DND-41 (cell line): ENCODE results near the gene DENND6B.

Experiments
- EZH2 ChIP-seq: IDR thresholded peaks from 3 replicates; pipeline ENCODE4 v1.6.1; 2012; ENCODE audit warnings: borderline replicate concordance, low read depth, mild to moderate bottlenecking, moderate library complexity, low read length, inconsistent platforms; ENCODE audit not compliant: severe bottlenecking
- TF ChIP-seq, protein P1 (sequence below): IDR thresholded peaks from 2 replicates; pipeline ENCODE4 v1.5.1; 2012; ENCODE audit warnings: borderline replicate concordance, low read length, moderate library complexity, mild to moderate bottlenecking; ENCODE audit not compliant: poor library complexity, severe bottlenecking; ENCODE audit errors: extremely low read depth

DNA sequence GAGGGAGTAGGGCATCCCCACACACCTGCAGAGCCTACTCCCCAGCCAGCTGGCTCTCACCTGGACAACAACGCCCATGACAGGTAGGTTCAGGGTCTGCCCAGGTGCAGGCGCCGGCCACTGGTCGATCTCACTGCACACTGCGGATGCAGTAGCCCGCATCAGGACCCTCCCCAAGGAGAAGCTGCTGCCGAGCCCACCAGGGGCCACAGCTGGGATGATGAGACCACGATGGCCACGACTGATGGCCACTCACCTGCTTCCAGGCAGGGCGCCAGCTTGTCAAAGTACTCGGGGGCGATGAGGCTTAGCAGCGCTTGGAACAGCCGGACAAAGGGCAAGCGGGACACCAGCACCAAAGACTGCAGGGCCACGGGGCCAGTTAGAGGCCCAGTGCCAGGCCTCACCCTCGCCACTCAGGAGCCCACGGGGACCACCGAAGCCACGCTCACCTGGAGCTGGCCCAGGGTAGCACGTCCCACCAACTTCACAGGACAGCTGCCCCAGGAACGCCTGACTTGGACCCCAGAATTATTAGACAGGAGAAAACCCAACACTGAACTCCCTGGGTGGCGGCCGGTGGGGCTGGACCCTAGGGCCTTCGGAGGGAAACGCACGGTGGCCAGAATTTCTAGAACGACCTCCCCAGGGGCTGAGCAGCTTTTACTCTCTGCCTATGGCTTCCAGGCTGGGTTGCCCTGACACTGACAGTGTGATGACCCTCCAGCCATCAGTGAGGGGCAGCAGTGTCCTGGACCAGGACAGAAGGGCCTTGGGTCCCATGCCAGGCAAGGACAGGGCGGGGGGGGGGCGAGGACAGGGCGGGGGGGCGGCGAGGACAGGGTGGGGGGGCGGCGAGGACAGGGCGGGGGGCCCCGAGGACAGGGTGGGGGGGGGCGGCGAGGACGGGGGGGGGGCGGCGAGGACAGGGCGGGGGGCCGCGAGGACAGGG lies 10.4 kb downstream of the DENND6B start:
- TF ChIP-seq, protein P1, sequence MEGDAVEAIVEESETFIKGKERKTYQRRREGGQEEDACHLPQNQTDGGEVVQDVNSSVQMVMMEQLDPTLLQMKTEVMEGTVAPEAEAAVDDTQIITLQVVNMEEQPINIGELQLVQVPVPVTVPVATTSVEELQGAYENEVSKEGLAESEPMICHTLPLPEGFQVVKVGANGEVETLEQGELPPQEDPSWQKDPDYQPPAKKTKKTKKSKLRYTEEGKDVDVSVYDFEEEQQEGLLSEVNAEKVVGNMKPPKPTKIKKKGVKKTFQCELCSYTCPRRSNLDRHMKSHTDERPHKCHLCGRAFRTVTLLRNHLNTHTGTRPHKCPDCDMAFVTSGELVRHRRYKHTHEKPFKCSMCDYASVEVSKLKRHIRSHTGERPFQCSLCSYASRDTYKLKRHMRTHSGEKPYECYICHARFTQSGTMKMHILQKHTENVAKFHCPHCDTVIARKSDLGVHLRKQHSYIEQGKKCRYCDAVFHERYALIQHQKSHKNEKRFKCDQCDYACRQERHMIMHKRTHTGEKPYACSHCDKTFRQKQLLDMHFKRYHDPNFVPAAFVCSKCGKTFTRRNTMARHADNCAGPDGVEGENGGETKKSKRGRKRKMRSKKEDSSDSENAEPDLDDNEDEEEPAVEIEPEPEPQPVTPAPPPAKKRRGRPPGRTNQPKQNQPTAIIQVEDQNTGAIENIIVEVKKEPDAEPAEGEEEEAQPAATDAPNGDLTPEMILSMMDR, result no peak
- no peak for TF ChIP-seq EZH2
